NOMO-1 treated with dmso at 0.1 percent for 144 hours (cell line): Measurements from ENCODE around the gene WDR70.
A peak's percentile ranks its signal among the peaks of the same experiment; 100 is the strongest.

Experiments
- DNase-seq: peaks from one replicate; lab custom pipeline; 2025; ENCODE audit not compliant: unreplicated experiment; lab: John Stamatoyannopoulos, UW

Gene WDR70

DNA sequence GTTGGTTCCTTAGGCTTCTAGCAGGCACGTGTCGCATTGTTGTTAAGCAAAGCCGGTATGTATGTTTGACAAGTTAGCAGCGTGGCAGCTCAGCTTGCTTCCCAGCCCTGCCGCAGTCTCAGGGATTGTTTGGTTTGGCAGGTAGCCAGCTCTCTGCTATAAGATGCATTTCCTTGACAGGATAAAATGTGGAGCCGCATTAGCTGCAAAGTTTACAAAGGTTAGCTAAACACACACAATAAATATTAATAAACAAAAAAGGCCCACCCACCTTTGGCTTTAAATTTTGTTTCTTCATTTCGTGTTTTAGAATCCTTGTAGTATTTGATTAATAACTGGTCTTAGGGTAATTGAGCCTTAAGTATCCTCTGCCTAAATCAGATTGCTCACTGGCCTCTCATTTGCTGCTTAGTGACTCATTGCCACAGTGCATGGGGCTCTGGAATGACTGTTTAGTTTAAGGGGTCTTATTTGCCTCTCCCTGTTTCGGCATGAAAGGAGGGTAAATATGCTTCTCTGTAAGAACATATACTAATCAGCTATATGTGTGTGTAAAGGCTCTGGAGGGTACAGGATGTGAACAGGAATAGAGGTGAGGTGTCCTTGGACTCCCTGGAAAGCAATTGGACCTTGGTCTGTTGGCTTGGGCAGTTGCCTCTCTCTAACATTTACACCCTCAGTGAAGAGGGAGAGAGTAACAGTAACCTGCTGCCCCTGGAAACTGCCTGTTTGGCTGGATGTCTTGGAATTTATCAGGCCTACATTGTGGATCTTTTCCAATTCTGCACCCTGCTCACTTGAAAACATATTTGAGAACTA lies 338.7 kb downstream of the WDR70 start:
- no peak for DNase-seq

DNA sequence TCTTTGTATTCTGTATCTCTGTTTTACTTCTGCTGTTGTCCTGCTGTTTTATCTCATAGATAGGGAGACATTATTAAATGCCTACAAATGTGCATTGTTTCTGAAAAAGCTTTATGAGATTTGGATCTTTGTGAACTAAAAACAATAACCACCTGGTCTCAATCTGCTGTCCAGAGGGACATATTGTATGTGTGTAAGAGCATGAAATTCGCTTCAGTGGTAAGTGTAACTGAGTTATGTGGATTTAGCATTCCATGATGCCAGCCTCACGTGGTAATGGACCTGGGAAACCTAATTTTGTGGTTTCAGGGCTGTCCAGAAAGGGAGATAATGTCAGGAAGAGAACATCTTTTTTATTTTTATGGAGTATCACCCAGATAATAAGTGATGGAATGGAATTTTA lies 341.4 kb downstream of the WDR70 start:
- DNase-seq: no peak

DNA sequence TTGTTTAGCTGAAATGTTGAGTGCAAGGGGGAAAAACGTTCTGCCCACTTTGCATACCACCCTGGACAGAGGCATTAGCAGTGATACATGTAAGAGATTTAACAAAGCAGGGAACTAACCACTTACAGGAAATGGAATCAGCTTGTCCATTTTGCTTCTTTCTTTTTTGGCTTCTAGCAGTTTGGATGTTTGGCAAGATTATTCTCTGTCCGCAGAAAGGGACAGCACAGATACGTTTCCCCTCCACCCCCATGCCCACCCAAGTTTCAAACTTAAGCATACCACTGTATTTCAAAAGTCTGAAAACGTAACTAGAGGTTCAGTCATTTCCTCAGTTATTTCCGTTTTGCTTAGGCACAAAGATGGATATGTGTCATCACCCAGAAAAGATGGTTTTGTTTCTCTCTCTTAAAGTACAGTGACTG lies 342.3 kb downstream of the WDR70 start:
- peak; percentile 48 for DNase-seq

- peak; percentile 86 for DNase-seq
Measured at GRCh38 chr5:37722236-37723161, 343.4 kb downstream of the WDR70 start.

DNA sequence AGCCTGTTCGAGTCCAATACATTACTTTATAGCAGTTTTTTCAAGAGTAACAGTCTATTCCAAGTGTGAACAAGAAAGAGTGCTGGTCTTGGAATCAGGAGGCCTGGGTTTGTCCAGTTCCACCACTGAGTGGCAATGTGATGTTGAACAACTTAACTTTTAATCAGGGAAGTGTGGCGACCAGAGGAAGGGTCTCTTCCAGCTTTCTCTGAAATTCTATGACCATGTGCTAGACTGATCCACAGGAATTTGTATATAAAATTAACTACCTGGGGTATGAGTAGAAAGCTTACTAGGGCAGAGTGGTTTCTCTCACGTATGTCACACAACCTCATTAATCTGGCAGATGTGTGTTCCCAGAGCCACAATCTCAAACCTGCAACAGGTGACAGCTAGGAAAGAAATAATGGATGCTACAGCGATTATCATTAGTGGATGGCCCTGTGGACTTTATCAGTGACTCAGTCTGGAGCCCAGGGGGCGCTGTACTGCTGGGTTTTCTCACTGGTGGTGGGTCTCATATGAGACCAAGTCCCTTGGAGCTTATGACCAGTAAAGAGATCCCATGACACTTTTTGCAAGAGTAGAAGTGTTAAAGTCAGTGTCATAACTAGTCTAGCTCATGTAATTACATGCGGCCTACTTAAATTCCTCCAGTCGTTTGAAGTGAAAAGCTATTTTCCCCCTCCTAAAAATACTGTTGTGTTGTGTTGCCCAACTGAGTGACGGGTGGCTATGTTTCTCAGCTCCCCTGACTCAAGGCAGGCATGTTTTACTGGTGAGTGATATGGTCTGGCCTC lies 344.2 kb downstream of the WDR70 start:
- DNase-seq: no peak

DNA sequence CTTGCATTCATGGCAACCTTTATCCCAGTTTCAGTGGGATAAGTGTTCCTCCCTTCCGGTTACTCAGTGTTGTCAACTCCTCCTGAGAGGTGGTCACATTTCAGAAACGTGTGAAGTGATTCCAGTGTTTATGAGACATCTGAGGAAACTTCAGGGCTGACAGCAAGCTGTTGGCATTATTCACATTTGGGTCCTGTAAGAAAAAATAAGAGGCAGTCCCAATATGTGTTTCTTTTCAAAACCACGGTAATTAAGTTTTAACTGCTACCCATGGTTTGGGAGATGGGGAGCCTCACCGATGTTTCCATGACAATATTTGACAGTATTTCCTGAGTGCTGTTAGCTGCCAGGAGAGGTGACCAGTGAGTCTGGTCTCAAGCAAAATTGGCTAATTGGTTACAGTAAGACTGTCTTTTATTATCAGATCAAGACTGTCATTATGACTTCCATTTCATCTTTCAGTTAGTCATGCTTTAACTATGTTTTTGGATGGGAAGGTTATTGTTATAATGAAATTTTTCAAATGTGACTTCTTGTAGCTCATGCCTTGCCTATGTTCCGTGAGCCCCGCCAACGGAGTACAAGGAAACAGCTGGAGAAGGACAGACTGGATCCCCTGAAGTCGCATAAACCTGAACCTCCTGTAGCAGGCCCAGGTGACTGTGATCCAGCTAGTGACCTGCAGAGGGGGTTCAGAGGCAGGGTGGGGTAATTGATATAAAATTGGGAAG lies 345.4 kb downstream of the WDR70 start:
- DNase-seq: no peak

- no peak for DNase-seq
Measured at GRCh38 chr5:37725185-37725584, 346.1 kb downstream of the WDR70 start.

DNA sequence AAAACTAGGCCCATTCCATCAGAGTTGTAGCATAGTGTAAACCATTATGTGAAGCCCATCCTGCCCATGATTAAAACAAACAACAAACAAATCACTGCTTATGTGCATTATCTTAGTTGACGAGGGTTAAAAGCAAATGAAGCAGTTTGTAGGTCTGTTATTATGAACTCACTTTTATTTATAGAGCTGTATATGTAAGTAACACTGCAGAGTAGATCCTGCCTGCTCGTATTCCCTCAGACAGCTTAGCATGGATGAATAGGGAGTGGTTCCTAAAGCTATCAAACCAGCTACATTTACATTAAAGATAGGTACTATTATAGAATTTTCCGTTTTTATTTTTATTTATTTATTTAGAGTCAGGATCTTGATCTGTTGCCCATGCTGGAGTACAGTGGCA lies 348.1 kb downstream of the WDR70 start:
- no peak for DNase-seq

- DNase-seq: no peak
Measured at GRCh38 chr5:37730896-37731455, 351.9 kb downstream of the WDR70 start.

DNA sequence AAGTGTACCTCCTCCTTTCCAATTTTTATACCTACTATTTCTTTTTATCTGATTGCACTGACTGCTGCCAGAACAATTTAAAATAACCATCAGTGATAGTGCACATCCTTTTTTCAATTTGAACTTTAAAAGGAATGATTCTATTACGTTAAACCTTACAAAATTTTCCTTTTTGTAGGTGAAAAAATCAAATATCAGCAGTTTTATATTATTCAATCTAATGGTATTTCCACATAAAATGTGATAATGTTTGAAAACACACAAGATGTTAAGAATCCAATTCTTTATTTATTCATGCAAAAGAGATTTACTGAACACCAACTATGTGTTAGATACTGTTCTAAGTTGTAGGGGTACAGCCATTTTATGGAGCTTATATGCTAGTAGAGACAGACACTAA lies 355.0 kb downstream of the WDR70 start:
- DNase-seq: no peak

GRCh38 chr5:37735649-37736347 lies 356.7 kb downstream of the WDR70 start:
- DNase-seq: no peak

DNA sequence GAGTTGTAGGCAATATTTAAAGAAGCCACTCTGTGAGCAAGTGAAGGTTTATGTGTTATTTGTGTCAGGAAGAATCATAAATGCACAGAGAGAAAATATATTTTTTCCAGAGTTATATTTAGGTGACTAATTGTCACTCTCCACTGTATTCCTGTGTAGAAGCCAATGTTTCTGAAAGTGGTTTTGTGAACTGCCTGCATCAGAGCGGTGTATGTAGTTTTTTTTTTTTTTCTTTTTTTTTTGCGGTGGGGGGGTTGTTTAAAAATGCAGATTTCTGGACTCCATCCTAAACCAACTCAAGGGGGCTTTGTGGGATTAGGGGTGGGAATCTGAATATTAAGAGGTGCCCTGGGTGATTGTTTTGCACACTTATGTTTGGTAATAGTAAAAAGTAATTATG lies 357.3 kb downstream of the WDR70 start:
- no peak for DNase-seq

GRCh38 chr5:37737326-37738056 lies 358.4 kb downstream of the WDR70 start:
- DNase-seq: no peak

DNA sequence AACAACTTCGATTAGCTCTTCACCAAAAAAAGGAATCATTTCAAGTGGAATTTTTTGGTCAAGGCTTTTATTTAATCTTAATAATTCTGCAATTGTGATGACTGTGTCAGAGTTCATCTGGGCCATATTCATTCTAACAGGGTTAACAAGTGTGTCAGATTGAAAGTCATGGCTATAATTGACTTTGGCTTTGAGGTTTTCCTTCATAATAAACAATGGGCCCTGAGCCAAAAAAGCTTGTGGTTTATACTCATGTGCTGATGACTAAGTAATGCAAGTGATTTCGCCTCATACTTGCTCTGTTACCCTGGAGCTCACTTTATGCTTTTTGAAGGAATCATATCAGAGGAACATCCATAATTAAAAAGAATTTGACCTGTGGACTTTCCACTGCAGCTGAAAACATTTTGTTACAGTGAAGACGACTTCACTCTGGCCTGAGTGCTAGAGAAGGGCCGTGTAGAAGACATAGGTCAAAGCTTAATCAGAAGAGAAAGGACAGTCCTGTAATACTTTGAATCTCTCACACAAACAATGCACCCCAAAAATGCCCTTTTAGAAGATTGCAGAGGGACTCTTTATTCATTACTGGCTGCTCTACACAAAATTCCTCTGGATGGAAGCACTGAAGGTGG lies 359.1 kb downstream of the WDR70 start:
- DNase-seq: peak; percentile 73

DNA sequence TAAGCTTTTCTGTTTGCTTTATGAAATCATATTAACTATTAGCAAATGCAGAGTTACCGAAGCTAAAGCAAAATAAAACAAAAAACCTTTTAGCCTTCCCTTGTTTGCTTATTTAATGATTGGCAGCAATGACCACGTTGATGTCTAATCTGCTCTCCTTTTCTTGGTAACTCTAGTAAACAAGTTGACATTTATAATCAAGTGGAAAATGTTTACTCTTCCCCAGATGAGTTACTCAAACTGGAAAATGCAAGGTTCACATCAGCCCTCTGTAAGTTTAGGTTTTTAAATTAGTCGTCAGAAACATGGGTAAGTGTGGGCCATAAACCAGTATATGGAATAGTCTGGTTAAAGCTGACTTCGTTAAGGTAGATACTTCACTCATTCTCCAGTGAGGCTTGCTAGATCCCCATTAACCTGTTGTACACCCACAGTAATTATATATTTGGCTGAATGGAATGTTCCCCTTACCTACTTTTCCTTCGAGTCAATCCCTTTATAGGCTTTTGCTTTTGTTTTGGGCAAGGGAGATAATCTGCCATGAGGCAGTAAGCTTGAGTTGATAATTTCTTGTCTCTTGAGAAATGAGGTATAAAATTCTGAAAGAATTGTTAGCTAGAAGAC lies 359.9 kb downstream of the WDR70 start:
- no peak for DNase-seq

GRCh38 chr5:37739817-37740261 lies 360.7 kb downstream of the WDR70 start:
- DNase-seq: no peak

DNA sequence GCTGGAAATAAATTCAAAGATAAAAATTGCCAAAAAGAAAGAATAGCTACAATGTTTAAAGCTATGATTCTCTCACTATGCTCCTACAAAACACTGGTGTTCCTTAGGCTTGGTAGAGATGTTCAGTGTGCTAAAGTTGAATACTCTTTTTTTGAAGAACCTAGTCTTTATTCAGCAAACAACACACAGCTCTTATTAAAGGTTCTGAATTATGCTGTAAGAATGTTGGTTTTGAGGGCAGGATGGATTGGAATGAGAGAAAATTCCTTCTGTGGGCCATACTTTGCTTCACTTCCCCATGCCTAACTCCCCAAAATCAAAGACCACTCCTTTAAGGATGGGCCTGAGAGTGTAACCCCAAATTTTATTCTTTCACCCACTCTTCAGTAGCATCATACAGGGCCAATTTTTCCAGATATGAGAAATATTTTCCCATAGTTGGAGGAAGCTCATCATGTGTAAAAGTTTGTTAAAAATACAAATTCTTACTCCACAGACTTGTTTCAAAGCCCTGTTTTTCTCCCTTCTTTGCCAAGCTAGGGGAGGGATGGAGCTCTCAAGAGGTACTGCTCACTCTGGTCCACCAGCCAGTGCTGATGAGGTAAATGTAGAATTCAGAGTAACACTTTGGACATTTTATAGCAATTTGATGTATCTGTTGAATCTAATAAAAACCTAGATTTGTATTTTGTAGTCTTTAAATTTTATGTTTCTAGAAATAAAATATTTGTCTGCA lies 361.4 kb downstream of the WDR70 start:
- DNase-seq: no peak
